DOHH2 (cell line): ENCODE data around the gene CAPZB.
"Not testable (repeated sequence)": the region's sequence is repeated elsewhere in the genome, so short reads cannot be mapped to it uniquely, and the experiment has no call there.

Experiments used
- H3F3A ChIP-seq: fragments of 200-600 bp; sonication (generic), shearing (Covaris generic); 2 replicates; pipeline ENCODE4 v1.6.0; 2016; ENCODE audit warnings: antibody characterized with exemption, mild to moderate bottlenecking; ENCODE audit not compliant: control insufficient read depth, insufficient read depth
- H3K27ac ChIP-seq: fragments of 200-600 bp; sonication (generic); 2 replicates; pipeline ENCODE4 v1.5.1; 2014; ENCODE audit warnings: low read depth, mild to moderate bottlenecking, low read length, moderate library complexity
- H3K27me3 ChIP-seq: fragments of 200-600 bp; sonication (generic); 2 replicates; pipeline ENCODE4 v1.6.1; 2014; ENCODE audit warnings: mild to moderate bottlenecking, low read length, mixed read lengths; ENCODE audit not compliant: control insufficient read depth
- H3K36me3 ChIP-seq: fragments of 200-600 bp; sonication (generic); 2 replicates; pipeline ENCODE4 v1.6.1; 2014; ENCODE audit warnings: mild to moderate bottlenecking, low read length, moderate library complexity, mixed read lengths; ENCODE audit not compliant: control insufficient read depth
- H3K4me1 ChIP-seq: fragments of 200-600 bp; sonication (generic); 2 replicates; pipeline ENCODE4 v1.6.1; 2014; ENCODE audit warnings: mild to moderate bottlenecking, low read length, mixed read lengths; ENCODE audit not compliant: control insufficient read depth
- H3K4me2 ChIP-seq: fragments of 200-600 bp; sonication (generic); 2 replicates; pipeline ENCODE4 v1.6.0; 2014; ENCODE audit warnings: mild to moderate bottlenecking, low read length, moderate library complexity
- H3K4me3 ChIP-seq: fragments of 200-600 bp; sonication (generic); 2 replicates; pipeline ENCODE4 v1.5.1; 2014; ENCODE audit warnings: mild to moderate bottlenecking, low read length, mixed read lengths
- H3K79me2 ChIP-seq: fragments of 200-600 bp; sonication (generic); 2 replicates; pipeline ENCODE4 v1.6.1; 2014; ENCODE audit warnings: mild to moderate bottlenecking, low read length, mixed read lengths; ENCODE audit not compliant: control insufficient read depth
- H3K9me2 ChIP-seq: fragments of 200-600 bp; sonication (generic); replicated peaks from 2 replicates; pipeline ENCODE4 v1.6.1; 2014; ENCODE audit warnings: mild to moderate bottlenecking, low read length, mixed read lengths; ENCODE audit not compliant: control insufficient read depth
- H3K9me3 ChIP-seq: fragments of 200-600 bp; sonication (generic); 2 replicates; pipeline ENCODE4 v1.6.1; 2014; ENCODE audit warnings: antibody characterized with exemption, low read length, mixed read lengths; ENCODE audit not compliant: control insufficient read depth, insufficient read depth
- H4K20me1 ChIP-seq: fragments of 200-600 bp; sonication (generic); 2 replicates; pipeline ENCODE4 v1.6.0; 2014; ENCODE audit warnings: low read depth, mild to moderate bottlenecking, antibody characterized with exemption, low read length, moderate library complexity; ENCODE audit not compliant: control insufficient read depth, insufficient read depth
- EZH2phosphoT487 ChIP-seq: fragments of 200-600 bp; sonication (generic); IDR thresholded peaks from 2 replicates; pipeline ENCODE4 v1.6.1; 2017; ENCODE audit warnings: borderline replicate concordance, mild to moderate bottlenecking, antibody characterized with exemption, low read length, moderate library complexity, mixed read lengths
- TF ChIP-seq, protein P1 (sequence below): fragments of 200-600 bp; sonication (generic); IDR thresholded peaks from one replicate; pipeline ENCODE4 v1.5.1; 2014; ENCODE audit warnings: antibody characterized with exemption, mild to moderate bottlenecking, low read depth, low read length; ENCODE audit not compliant: poor library complexity, severe bottlenecking

Gene CAPZB

DNA sequence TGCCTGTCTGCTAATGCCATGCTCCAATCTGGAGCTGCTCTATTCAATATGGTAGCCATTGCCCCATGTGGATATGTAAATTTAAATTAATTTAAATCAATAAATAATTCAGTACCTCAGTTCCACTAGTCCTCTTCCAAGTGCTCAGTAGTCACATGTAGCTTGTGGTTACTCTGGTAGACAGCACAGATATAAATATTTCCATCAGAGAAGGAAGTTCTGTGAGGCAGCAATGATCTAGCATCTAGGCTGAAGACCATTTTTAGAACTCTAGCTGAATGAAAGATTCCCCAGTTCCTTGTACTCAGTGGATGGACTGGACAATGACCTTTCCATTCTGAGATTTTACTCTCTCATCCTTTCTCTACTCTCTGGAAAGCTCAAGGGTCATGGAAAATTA, 25.8 kb upstream of the CAPZB start:
- H3K79me2 ChIP-seq = no peaks in the 10 kb centered on the region
- peaks cover 9% of the 10 kb centered on the region for H3K4me1 ChIP-seq
- TF ChIP-seq, protein P1, sequence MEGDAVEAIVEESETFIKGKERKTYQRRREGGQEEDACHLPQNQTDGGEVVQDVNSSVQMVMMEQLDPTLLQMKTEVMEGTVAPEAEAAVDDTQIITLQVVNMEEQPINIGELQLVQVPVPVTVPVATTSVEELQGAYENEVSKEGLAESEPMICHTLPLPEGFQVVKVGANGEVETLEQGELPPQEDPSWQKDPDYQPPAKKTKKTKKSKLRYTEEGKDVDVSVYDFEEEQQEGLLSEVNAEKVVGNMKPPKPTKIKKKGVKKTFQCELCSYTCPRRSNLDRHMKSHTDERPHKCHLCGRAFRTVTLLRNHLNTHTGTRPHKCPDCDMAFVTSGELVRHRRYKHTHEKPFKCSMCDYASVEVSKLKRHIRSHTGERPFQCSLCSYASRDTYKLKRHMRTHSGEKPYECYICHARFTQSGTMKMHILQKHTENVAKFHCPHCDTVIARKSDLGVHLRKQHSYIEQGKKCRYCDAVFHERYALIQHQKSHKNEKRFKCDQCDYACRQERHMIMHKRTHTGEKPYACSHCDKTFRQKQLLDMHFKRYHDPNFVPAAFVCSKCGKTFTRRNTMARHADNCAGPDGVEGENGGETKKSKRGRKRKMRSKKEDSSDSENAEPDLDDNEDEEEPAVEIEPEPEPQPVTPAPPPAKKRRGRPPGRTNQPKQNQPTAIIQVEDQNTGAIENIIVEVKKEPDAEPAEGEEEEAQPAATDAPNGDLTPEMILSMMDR = no peak
- no peak for TF ChIP-seq EZH2phosphoT487
- H3K9me3 ChIP-seq = no peaks in the 10 kb centered on the region
- H3K27me3 ChIP-seq = peaks cover 2% of the 10 kb centered on the region; the same call in 1 of the 2 replicates
- no peaks in the 10 kb centered on the region for H3K36me3 ChIP-seq
- H3K27ac ChIP-seq = no peak overlapping the region
- H3K4me2 ChIP-seq = no peak overlapping the region
- no peaks in the 10 kb centered on the region for H3K9me2 ChIP-seq
- no peaks in the 10 kb centered on the region for H3F3A ChIP-seq
- H4K20me1 ChIP-seq = no peaks in the 10 kb centered on the region
- H3K4me3 ChIP-seq = no peak overlapping the region

DNA sequence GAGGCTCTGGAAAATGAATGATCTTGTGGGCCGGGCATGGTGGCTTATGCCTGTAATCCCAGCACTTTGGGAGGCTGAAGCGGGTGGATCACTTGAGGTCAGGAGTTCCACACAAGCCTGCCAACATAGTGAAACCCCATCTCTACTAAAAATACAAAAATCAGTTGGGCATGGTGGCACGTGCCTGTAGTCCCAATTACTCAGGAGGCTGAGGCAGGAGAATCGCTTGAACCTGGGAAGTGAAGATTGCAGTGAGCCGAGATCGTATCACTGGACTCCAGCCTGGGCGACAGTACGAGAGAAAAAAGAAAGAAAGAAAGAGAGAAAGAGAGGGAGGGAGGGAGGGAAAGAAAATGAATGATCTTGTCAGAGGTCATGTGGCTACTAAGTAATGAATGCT, 24.3 kb upstream of the CAPZB start:
- H3K27me3 ChIP-seq, H4K20me1 ChIP-seq, H3K4me2 ChIP-seq, H3F3A ChIP-seq, H3K9me2 ChIP-seq, H3K79me2 ChIP-seq, H3K4me3 ChIP-seq, H3K9me3 ChIP-seq, H3K36me3 ChIP-seq, H3K27ac ChIP-seq: not testable (repeated sequence)
- H3K4me1 ChIP-seq = peaks cover 21% of the 10 kb centered on the region

DNA sequence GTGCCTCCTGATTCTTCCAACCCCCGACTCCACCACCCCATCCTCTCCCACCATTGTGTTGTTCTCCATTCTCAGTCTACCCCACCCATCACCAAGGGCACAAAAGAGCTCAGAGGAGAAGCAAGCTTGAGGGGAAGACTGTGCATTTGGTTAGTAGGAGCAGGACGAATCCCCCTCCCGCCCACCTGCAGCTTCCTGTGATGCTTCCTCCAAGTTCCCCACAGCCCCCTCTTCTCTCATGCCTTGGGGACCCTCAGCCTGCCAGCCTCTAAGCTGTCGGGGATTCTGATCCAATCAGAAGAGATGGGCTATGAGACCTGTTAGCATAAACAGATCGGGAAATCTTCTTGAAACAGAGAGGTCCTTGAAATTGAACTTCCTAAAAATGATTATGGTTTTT, 22.2 kb upstream of the CAPZB start:
- Histone ChIP-seq H3K27me3 (peaks cover 2% of the 10 kb centered on the region; the same call in 1 of the 2 replicates), H3K9me2 (no peaks in the 10 kb centered on the region), H3F3A (no peaks in the 10 kb centered on the region), H3K36me3 (no peaks in the 10 kb centered on the region), H3K9me3 (no peaks in the 10 kb centered on the region), H3K79me2 (no peaks in the 10 kb centered on the region), H4K20me1 (no peaks in the 10 kb centered on the region), H3K27ac (no peak overlapping the region), H3K4me3 (no peak overlapping the region), H3K4me2 (no peak overlapping the region), H3K4me1 (peaks cover 21% of the 10 kb centered on the region)
- no peak for TF ChIP-seq EZH2phosphoT487
- TF ChIP-seq, protein P1 = no peak

DNA sequence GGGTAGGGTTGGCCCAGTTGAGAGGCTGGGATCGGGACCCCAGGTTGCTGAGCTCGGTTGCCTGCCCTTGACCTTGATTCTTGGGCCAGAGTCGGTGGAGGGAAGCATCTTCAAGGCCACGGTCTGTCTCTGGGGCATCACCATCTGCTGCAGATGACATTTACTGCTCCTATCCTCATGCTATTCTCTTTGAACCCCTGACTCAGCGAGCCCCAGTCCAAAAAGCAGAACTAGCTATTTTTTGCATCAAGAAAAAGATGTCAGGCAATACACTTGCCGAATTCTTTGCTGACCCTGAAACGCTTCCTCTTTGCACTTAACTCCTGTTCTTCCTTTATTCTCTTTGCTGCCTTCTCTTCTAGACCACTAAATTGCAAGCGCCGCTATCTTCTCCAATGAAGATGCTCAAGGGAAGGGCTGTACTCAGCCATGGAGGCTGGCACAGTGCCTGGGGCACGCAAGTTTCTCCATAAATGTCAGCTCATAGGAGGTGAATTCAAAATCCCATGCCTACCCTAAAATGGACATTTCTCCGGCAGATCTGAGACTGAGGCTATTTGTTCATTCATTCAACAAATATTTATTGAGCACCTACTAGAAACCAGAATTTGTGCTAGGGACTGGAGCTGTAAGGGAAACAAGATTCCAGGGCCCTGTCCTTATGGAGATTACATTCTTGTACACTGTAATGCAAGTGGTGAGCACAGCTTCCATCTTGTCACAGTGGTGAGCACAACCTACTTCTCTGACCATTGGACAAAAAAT, 20.5 kb upstream of the CAPZB start:
- no peak overlapping the region for H3K4me3 ChIP-seq
- peaks cover 2% of the 10 kb centered on the region; the same call in 1 of the 2 replicates for H3K27me3 ChIP-seq
- H3K36me3 ChIP-seq = no peaks in the 10 kb centered on the region
- H3K9me3 ChIP-seq = no peaks in the 10 kb centered on the region
- no peak overlapping the region for H3K27ac ChIP-seq
- no peaks in the 10 kb centered on the region for H3F3A ChIP-seq
- no peaks in the 10 kb centered on the region for H3K9me2 ChIP-seq
- H3K79me2 ChIP-seq = no peaks in the 10 kb centered on the region
- peak overlapping the region; percentile 44 for H3K4me2 ChIP-seq
- H3K4me1 ChIP-seq = peaks cover 21% of the 10 kb centered on the region
- no peaks in the 10 kb centered on the region for H4K20me1 ChIP-seq
- TF ChIP-seq, protein P1 = no peak
- TF ChIP-seq EZH2phosphoT487 = no peak
